Urinary bladder (tissue), 4 donors: ENCODE results near the gene LYSET. TPM values are rescaled to one million over a fixed set of nuclear protein-coding genes. Genes with fewer than 3 reads are reported as not detected.
"Not testable (repeated sequence)": the region's sequence is repeated elsewhere in the genome, so short reads cannot be mapped to it uniquely, and the experiment has no call there.

Experiments used
- DNase-seq: peaks from one replicate; pipeline ENCODE4 v3.0.0-alpha.2; 2015; ENCODE audit errors: extremely low spot score
- H3K27ac ChIP-seq: one replicate; pipeline ENCODE4 v1.5.1; 2013; ENCODE audit warnings: low read depth, mild to moderate bottlenecking, moderate library complexity
- H3K36me3 ChIP-seq: one replicate; pipeline ENCODE4 v1.6.1; 2013; ENCODE audit warnings: mild to moderate bottlenecking, moderate library complexity; ENCODE audit not compliant: insufficient read depth
- H3K4me1 ChIP-seq: one replicate; pipeline ENCODE4 v1.6.1; 2013; ENCODE audit warnings: mild to moderate bottlenecking, moderate library complexity; ENCODE audit not compliant: insufficient read depth
- H3K4me3 ChIP-seq: one replicate; pipeline ENCODE4 v1.5.1; 2013; ENCODE audit warnings: low read depth, low read length
- WGBS: extraction: QIAGEN DNeasy Blood & Tissue Kit; methylation state at CpG from one replicate; pipeline ENCODE4 v1.1.7; 2013; 5-methylcytosine and 5-hydroxymethylcytosine counted together
- polyA plus RNA-seq: library from polyadenylated mRNA; stranded (reverse); fragments of 200-250 nt; gene quantifications from one replicate; pipeline ENCODE4 v1.2.3, GENCODE V29; 2013
- total RNA-seq: library from RNA; depleted of rRNA; stranded (reverse); fragments of >200 nt; gene quantifications from one replicate; pipeline ENCODE4 v1.2.3, GENCODE V29; 2014
- donor health status: healthy with polysubstance abuse.
- donor health status: healthy.

The LYSET gene
- total and polyA plus RNA-seq, 2 donors, result 9.4 to 20.3 TPM

- Histone ChIP-seq H3K36me3 (peaks cover 3% of the 10 kb centered on the region), H3K27ac (no peak overlapping the region), H3K4me1 (no peaks in the 10 kb centered on the region), H3K4me3 (no peak overlapping the region)
- peak; percentile 42 for DNase-seq
- WGBS, result 51% methylated on average over 3 of the region's 3 CpGs
Measured at GRCh38 chr14:93219103-93219726, 34.1 kb downstream of the LYSET start.

GRCh38 chr14:93220509-93220908 lies 35.4 kb downstream of the LYSET start:
- H3K4me3 ChIP-seq, result no peak overlapping the region
- DNase-seq, result no peak
- no peaks in the 10 kb centered on the region for H3K4me1 ChIP-seq
- no peak overlapping the region for H3K27ac ChIP-seq
- H3K36me3 ChIP-seq, result no peaks in the 10 kb centered on the region

- H3K4me3 ChIP-seq, result no peak overlapping the region
- no peaks in the 10 kb centered on the region for H3K4me1 ChIP-seq
- no peaks in the 10 kb centered on the region for H3K36me3 ChIP-seq
- no peak overlapping the region for H3K27ac ChIP-seq
- WGBS, result 97% methylated on average over 27 of the region's 27 CpGs
- no peak for DNase-seq
Measured at GRCh38 chr14:93223565-93223964, 38.4 kb downstream of the LYSET start.

- H3K36me3 ChIP-seq, result no peaks in the 10 kb centered on the region
- WGBS, result 89% methylated on average over 8 of the region's 8 CpGs
- H3K4me1 ChIP-seq, result no peaks in the 10 kb centered on the region
- no peak overlapping the region for H3K4me3 ChIP-seq
- no peak for DNase-seq
- no peak overlapping the region for H3K27ac ChIP-seq
Measured at GRCh38 chr14:93228550-93228949, 43.4 kb downstream of the LYSET start.

GRCh38 chr14:93230539-93230938 lies 45.4 kb downstream of the LYSET start:
- Histone ChIP-seq H3K4me3 (no peak overlapping the region), H3K4me1 (no peaks in the 10 kb centered on the region), H3K36me3 (no peaks in the 10 kb centered on the region), H3K27ac (no peak overlapping the region)
- 95% methylated on average over 16 of the region's 16 CpGs for WGBS
- DNase-seq, result no peak

GRCh38 chr14:93231129-93231979 lies 46.2 kb downstream of the LYSET start:
- no peak overlapping the region for H3K27ac ChIP-seq
- H3K4me3 ChIP-seq, result peak overlapping the region; percentile 23
- DNase-seq, result no peak
- no peaks in the 10 kb centered on the region for H3K36me3 ChIP-seq
- no peaks in the 10 kb centered on the region for H3K4me1 ChIP-seq
- 40% methylated on average over 39 of the region's 39 CpGs for WGBS

GRCh38 chr14:93232159-93232558 lies 47.0 kb downstream of the LYSET start:
- DNase-seq, result no peak
- Histone ChIP-seq H3K4me3 (no peak overlapping the region), H3K4me1 (no peaks in the 10 kb centered on the region), H3K36me3 (no peaks in the 10 kb centered on the region), H3K27ac (no peak overlapping the region)
- WGBS, result 65% methylated on average over 17 of the region's 17 CpGs

- WGBS, result 89% methylated on average over 5 of the region's 5 CpGs
- H3K4me3 ChIP-seq, H3K4me1 ChIP-seq, H3K27ac ChIP-seq, H3K36me3 ChIP-seq, DNase-seq: not testable (repeated sequence)
Measured at GRCh38 chr14:93233078-93233477, 48.0 kb downstream of the LYSET start.

- Histone ChIP-seq H3K27ac (no peak overlapping the region), H3K4me1 (no peaks in the 10 kb centered on the region), H3K4me3 (no peak overlapping the region), H3K36me3 (no peaks in the 10 kb centered on the region)
- WGBS, result 44% methylated on average over 10 of the region's 10 CpGs
- no peak for DNase-seq
Measured at GRCh38 chr14:93234798-93235197, 49.7 kb downstream of the LYSET start.

Other genes starting within 250 kb of the LYSET start
- gene ITPK1, start 69.4 kb upstream of the LYSET start, total RNA-seq, result 15.8 TPM
- gene ITPK1, start 69.4 kb upstream of the LYSET start, polyA plus RNA-seq, result 109 TPM
- gene MOAP1, start 420 bp upstream of the LYSET start, total RNA-seq, result 26.6 TPM
- 46.3 TPM for gene MOAP1, start 420 bp upstream of the LYSET start, polyA plus RNA-seq
- 16.2 TPM for gene GON7, start 21.7 kb downstream of the LYSET start, total RNA-seq
- gene GON7, start 21.7 kb downstream of the LYSET start, polyA plus RNA-seq, result 13.0 TPM
- 28.2 TPM for gene UBR7, start 21.9 kb downstream of the LYSET start, total RNA-seq
- 19.5 TPM for gene UBR7, start 21.9 kb downstream of the LYSET start, polyA plus RNA-seq
- 56.5 TPM for gene BTBD7, start 147.7 kb downstream of the LYSET start, total RNA-seq
- 14.3 TPM for gene BTBD7, start 147.7 kb downstream of the LYSET start, polyA plus RNA-seq
- gene COX8C, start 161.9 kb downstream of the LYSET start, total RNA-seq, result not detected
- gene COX8C, start 161.9 kb downstream of the LYSET start, polyA plus RNA-seq, result 0.23 TPM
- gene UNC79, start 245.6 kb downstream of the LYSET start, total RNA-seq, result 1.1 TPM
- gene UNC79, start 245.6 kb downstream of the LYSET start, polyA plus RNA-seq, result 0.11 TPM